ENCODE data around the gene SLC38A7.

SLC38A7 gene

GRCh38 chr16:58685084-58685449 is 497 bp upstream of the SLC38A7 start:
- TF ChIP-seq CTCF (IDR thresholded peaks at IDR 0.05; ENCODE audit: insufficient read depth, low read length, poor library complexity, severe bottlenecking): no peak
- H3K4me3 ChIP-seq (replicated peaks; ENCODE audit: low read depth, low read length): no peak overlapping the region
- no peaks in the 10 kb centered on the region for H3K36me3 ChIP-seq (ENCODE audit: control insufficient read depth, insufficient read depth, low read length)
- DNase-seq (ENCODE audit: extremely low read depth, insufficient read length): no peak
- H3K27me3 ChIP-seq (replicated peaks; ENCODE audit: control insufficient read depth, insufficient read depth, low read length): no peaks in the 10 kb centered on the region

DNA sequence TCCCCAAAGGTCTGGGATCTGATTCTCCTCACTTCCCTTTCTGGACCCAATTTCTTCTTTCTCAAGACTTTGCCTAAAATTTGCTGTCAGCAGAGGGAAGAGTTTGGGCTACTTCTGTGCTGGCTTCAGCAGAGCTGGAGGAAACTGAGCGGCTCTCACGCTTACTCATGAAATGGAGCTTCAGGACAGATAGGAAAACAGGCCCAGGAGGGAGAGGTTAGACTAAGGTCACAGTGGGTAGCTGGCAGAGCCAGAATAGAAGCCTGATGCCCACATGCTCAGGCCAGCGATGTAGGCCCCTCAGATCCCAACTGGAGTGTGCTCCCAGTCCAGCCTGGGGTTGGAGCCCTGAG is 593 bp downstream of the SLC38A7 start:
- no peak for DNase-seq (ENCODE audit: extremely low read depth, insufficient read length)
- no peak for TF ChIP-seq CTCF (IDR thresholded peaks at IDR 0.05; ENCODE audit: insufficient read depth, low read length, poor library complexity, severe bottlenecking)
- peak overlapping the region; percentile 98 for H3K4me3 ChIP-seq (replicated peaks; ENCODE audit: low read depth, low read length)
- H3K27me3 ChIP-seq (replicated peaks; ENCODE audit: control insufficient read depth, insufficient read depth, low read length): no peaks in the 10 kb centered on the region
- no peaks in the 10 kb centered on the region; the same call in 1 of the 2 replicates for H3K36me3 ChIP-seq (ENCODE audit: control insufficient read depth, insufficient read depth, low read length)

- no peak for DNase-seq (ENCODE audit: extremely low read depth, insufficient read length)
- Histone ChIP-seq H3K27me3 (replicated peaks; ENCODE audit: control insufficient read depth, insufficient read depth, low read length) (no peaks in the 10 kb centered on the region), H3K36me3 (ENCODE audit: control insufficient read depth, insufficient read depth, low read length) (peaks cover 6% of the 10 kb centered on the region), H3K4me3 (replicated peaks; ENCODE audit: low read depth, low read length) (no peak overlapping the region)
- no peak for TF ChIP-seq CTCF (IDR thresholded peaks at IDR 0.05; ENCODE audit: insufficient read depth, low read length, poor library complexity, severe bottlenecking)
Measured at GRCh38 chr16:58679763-58680162, 4.8 kb downstream of the SLC38A7 start.

DNA sequence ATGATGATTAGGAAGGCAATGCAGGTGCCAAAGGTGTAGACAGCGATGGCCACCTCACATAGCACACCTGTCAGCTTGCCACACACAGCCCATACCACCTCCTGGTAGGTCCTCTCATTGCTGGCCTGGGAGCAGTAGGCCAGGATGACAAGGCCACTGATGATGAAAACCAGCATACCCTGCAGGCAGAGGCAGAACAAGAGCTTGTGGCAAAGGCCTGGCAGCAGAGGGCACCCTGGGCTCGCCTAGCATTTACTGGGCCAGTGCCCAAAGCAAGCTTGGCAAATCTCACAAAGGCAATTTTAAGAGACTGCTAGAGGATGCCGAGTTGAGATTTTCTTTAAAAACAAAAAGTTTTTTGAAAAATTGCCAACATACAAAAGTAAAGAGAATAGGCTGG is 5.9 kb downstream of the SLC38A7 start:
- Histone ChIP-seq H3K27me3 (replicated peaks; ENCODE audit: control insufficient read depth, insufficient read depth, low read length) (no peaks in the 10 kb centered on the region), H3K4me3 (replicated peaks; ENCODE audit: low read depth, low read length) (no peak overlapping the region), H3K36me3 (ENCODE audit: control insufficient read depth, insufficient read depth, low read length) (peaks cover 6% of the 10 kb centered on the region)
- peak; percentile 18 for TF ChIP-seq CTCF (IDR thresholded peaks at IDR 0.05; ENCODE audit: insufficient read depth, low read length, poor library complexity, severe bottlenecking)
- DNase-seq (ENCODE audit: extremely low read depth, insufficient read length): no peak

DNA sequence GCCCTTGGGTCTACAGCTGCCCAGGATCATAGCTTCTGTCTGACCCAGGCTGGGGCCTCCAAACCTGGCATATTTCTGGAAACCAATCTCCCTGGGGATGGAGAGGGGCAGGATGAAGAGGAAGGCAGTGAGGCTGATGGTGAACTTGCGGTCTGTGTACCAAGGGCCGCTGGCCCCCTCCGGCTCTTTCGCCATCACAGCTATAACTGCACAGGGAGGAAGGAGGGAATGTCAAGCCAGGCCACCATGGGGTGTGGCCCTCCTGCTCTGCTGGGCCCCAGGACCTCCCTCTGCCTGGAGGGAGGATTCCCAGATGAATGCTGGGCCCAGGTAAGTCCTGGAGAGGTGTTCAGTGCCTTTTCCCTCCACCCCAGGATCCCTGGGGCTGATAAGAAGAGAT is 6.3 kb downstream of the SLC38A7 start:
- no peak for DNase-seq (ENCODE audit: extremely low read depth, insufficient read length)
- peaks cover 6% of the 10 kb centered on the region for H3K36me3 ChIP-seq (ENCODE audit: control insufficient read depth, insufficient read depth, low read length)
- TF ChIP-seq CTCF (IDR thresholded peaks at IDR 0.05; ENCODE audit: insufficient read depth, low read length, poor library complexity, severe bottlenecking): no peak
- no peak overlapping the region for H3K4me3 ChIP-seq (replicated peaks; ENCODE audit: low read depth, low read length)
- no peaks in the 10 kb centered on the region for H3K27me3 ChIP-seq (replicated peaks; ENCODE audit: control insufficient read depth, insufficient read depth, low read length)

DNA sequence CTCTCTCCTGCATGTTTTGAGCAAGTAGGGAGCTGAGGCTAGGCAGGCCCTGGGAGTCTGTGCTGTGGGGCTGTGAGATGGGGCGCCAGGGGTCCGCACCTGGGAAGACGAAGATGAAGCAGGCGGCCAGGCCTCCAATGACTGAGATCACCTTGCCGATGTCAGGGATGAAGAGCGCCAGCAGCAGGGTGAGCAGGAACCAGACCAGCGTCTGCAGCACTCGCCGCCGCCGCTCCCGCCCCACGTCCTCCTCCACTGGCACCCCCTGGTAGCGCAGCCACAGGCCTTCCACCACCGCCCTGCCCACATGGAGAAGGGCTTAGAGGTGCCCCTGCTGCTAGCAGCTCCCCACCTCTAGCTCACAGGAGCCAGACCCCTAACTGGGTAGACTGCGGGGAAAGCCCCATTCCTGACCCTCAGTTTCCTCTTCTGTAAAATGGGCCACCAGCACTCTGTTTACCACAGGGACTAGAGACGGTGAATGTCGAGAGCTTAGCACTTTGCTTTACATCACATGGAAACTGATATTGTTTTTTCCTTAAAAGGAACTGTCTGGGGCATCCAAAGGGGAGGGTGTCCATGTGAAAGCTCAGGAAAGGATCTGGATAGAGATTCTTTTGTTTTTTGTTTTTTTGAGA is 13.5 kb downstream of the SLC38A7 start:
- Histone ChIP-seq H3K36me3 (ENCODE audit: control insufficient read depth, insufficient read depth, low read length) (peaks cover 1% of the 10 kb centered on the region), H3K4me3 (replicated peaks; ENCODE audit: low read depth, low read length) (no peak overlapping the region), H3K27me3 (replicated peaks; ENCODE audit: control insufficient read depth, insufficient read depth, low read length) (no peaks in the 10 kb centered on the region)
- no peak for DNase-seq (ENCODE audit: extremely low read depth, insufficient read length)
- TF ChIP-seq CTCF (IDR thresholded peaks at IDR 0.05; ENCODE audit: insufficient read depth, low read length, poor library complexity, severe bottlenecking): no peak

Data from GM06990 (cell line).